ENCODE data around the gene XIRP1.

Gene XIRP1

GRCh38 chr3:39196671-39197356 is 4.4 kb upstream of the XIRP1 start:
- Mint-ChIP-seq H3K27me3 (no peaks in the 10 kb centered on the region), H3K27ac (no peak overlapping the region), H3K4me1 (peaks cover 35% of the 10 kb centered on the region), H3K36me3 (ENCODE audit: low read depth) (no peaks in the 10 kb centered on the region), H3K4me3 (no peak overlapping the region), H3K9me3 (no peaks in the 10 kb centered on the region)
- ATAC-seq, result no peak
- DNase-seq, result no peak

GRCh38 chr3:39196034-39196433 is 3.6 kb upstream of the XIRP1 start:
- ATAC-seq, result no peak
- Mint-ChIP-seq H3K4me3 (no peak overlapping the region), H3K9me3 (no peaks in the 10 kb centered on the region), H3K27me3 (no peaks in the 10 kb centered on the region), H3K27ac (no peak overlapping the region), H3K36me3 (ENCODE audit: low read depth) (no peaks in the 10 kb centered on the region), H3K4me1 (peaks cover 41% of the 10 kb centered on the region)
- no peak for DNase-seq

- no peak overlapping the region for H3K4me3 Mint-ChIP-seq
- no peak overlapping the region for H3K27ac Mint-ChIP-seq
- H3K36me3 Mint-ChIP-seq (ENCODE audit: low read depth), result peaks cover 6% of the 10 kb centered on the region
- H3K4me1 Mint-ChIP-seq, result peaks cover 53% of the 10 kb centered on the region
- H3K9me3 Mint-ChIP-seq, result no peaks in the 10 kb centered on the region
- DNase-seq (no peak), ATAC-seq (no peak)
- H3K27me3 Mint-ChIP-seq, result no peaks in the 10 kb centered on the region
Observed at GRCh38 chr3:39193391-39193790, 996 bp upstream of the XIRP1 start.

- peaks cover 8% of the 10 kb centered on the region for H3K36me3 Mint-ChIP-seq (ENCODE audit: low read depth)
- H3K27me3 Mint-ChIP-seq, result no peaks in the 10 kb centered on the region
- H3K4me3 Mint-ChIP-seq, result peak overlapping the region; percentile 80
- DNase-seq, result no peak
- ATAC-seq, result no peak
- H3K27ac Mint-ChIP-seq, result peak overlapping the region; percentile 87
- H3K4me1 Mint-ChIP-seq, result peaks cover 53% of the 10 kb centered on the region
- H3K9me3 Mint-ChIP-seq, result no peaks in the 10 kb centered on the region
Observed at GRCh38 chr3:39191773-39192172, 622 bp downstream of the XIRP1 start.

GRCh38 chr3:39191111-39191510 is 1.3 kb downstream of the XIRP1 start:
- H3K36me3 Mint-ChIP-seq (ENCODE audit: low read depth), result peaks cover 8% of the 10 kb centered on the region
- no peaks in the 10 kb centered on the region for H3K27me3 Mint-ChIP-seq
- H3K27ac Mint-ChIP-seq, result peak overlapping the region; percentile 54
- H3K4me3 Mint-ChIP-seq, result peak overlapping the region; percentile 80
- H3K4me1 Mint-ChIP-seq, result peaks cover 49% of the 10 kb centered on the region
- DNase-seq (no peak), ATAC-seq (no peak)
- no peaks in the 10 kb centered on the region for H3K9me3 Mint-ChIP-seq

GRCh38 chr3:39190281-39191025 is 1.9 kb downstream of the XIRP1 start:
- Mint-ChIP-seq H3K4me3 (peak overlapping the region; percentile 80), H3K36me3 (ENCODE audit: low read depth) (peaks cover 8% of the 10 kb centered on the region), H3K27ac (peak overlapping the region; percentile 54), H3K27me3 (no peaks in the 10 kb centered on the region), H3K4me1 (peaks cover 43% of the 10 kb centered on the region), H3K9me3 (no peaks in the 10 kb centered on the region)
- no peak for DNase-seq
- ATAC-seq, result no peak

GRCh38 chr3:39189959-39190269 is 2.5 kb downstream of the XIRP1 start:
- H3K27me3 Mint-ChIP-seq, result no peaks in the 10 kb centered on the region
- peak overlapping the region; percentile 29 for H3K4me3 Mint-ChIP-seq
- ATAC-seq (no peak), DNase-seq (peak; percentile 58)
- peak overlapping the region; percentile 16 for H3K27ac Mint-ChIP-seq
- H3K4me1 Mint-ChIP-seq, result peaks cover 39% of the 10 kb centered on the region
- H3K36me3 Mint-ChIP-seq (ENCODE audit: low read depth), result peaks cover 8% of the 10 kb centered on the region
- no peaks in the 10 kb centered on the region for H3K9me3 Mint-ChIP-seq

- no peaks in the 10 kb centered on the region for H3K9me3 Mint-ChIP-seq
- H3K27ac Mint-ChIP-seq, result peak overlapping the region; percentile 16
- ATAC-seq (no peak), DNase-seq (no peak)
- H3K4me1 Mint-ChIP-seq, result peaks cover 39% of the 10 kb centered on the region
- peaks cover 8% of the 10 kb centered on the region for H3K36me3 Mint-ChIP-seq (ENCODE audit: low read depth)
- H3K4me3 Mint-ChIP-seq, result peak overlapping the region; percentile 29
- no peaks in the 10 kb centered on the region for H3K27me3 Mint-ChIP-seq
Observed at GRCh38 chr3:39189150-39189958, 3.0 kb downstream of the XIRP1 start.

- Mint-ChIP-seq H3K4me1 (peaks cover 35% of the 10 kb centered on the region), H3K4me3 (no peak overlapping the region), H3K27me3 (no peaks in the 10 kb centered on the region), H3K9me3 (no peaks in the 10 kb centered on the region), H3K36me3 (ENCODE audit: low read depth) (peaks cover 9% of the 10 kb centered on the region), H3K27ac (no peak overlapping the region)
- DNase-seq (no peak), ATAC-seq (no peak)
Observed at GRCh38 chr3:39188271-39189149, 3.9 kb downstream of the XIRP1 start.

- H3K27ac Mint-ChIP-seq, result peak overlapping the region; percentile 35
- H3K4me3 Mint-ChIP-seq, result no peak overlapping the region
- H3K27me3 Mint-ChIP-seq, result no peaks in the 10 kb centered on the region
- DNase-seq (no peak), ATAC-seq (no peak)
- H3K36me3 Mint-ChIP-seq (ENCODE audit: low read depth), result peaks cover 9% of the 10 kb centered on the region
- peaks cover 27% of the 10 kb centered on the region for H3K4me1 Mint-ChIP-seq
- H3K9me3 Mint-ChIP-seq, result no peaks in the 10 kb centered on the region
Observed at GRCh38 chr3:39187372-39188155, 4.8 kb downstream of the XIRP1 start.

GRCh38 chr3:39186692-39187151 is 5.7 kb downstream of the XIRP1 start:
- H3K4me1 Mint-ChIP-seq, result peaks cover 19% of the 10 kb centered on the region
- no peak overlapping the region for H3K4me3 Mint-ChIP-seq
- no peak for ATAC-seq
- no peak overlapping the region for H3K27ac Mint-ChIP-seq
- peaks cover 9% of the 10 kb centered on the region for H3K36me3 Mint-ChIP-seq (ENCODE audit: low read depth)
- DNase-seq, result no peak
- no peaks in the 10 kb centered on the region for H3K27me3 Mint-ChIP-seq
- H3K9me3 Mint-ChIP-seq, result no peaks in the 10 kb centered on the region

GRCh38 chr3:39185959-39186691 is 6.3 kb downstream of the XIRP1 start:
- DNase-seq (no peak), ATAC-seq (no peak)
- H3K9me3 Mint-ChIP-seq, result no peaks in the 10 kb centered on the region
- peaks cover 9% of the 10 kb centered on the region for H3K36me3 Mint-ChIP-seq (ENCODE audit: low read depth)
- no peak overlapping the region for H3K4me3 Mint-ChIP-seq
- no peaks in the 10 kb centered on the region for H3K27me3 Mint-ChIP-seq
- no peak overlapping the region for H3K27ac Mint-ChIP-seq
- H3K4me1 Mint-ChIP-seq, result peaks cover 19% of the 10 kb centered on the region

- H3K27ac Mint-ChIP-seq, result no peak overlapping the region
- no peak for ATAC-seq
- no peak overlapping the region for H3K4me3 Mint-ChIP-seq
- no peaks in the 10 kb centered on the region for H3K27me3 Mint-ChIP-seq
- peaks cover 9% of the 10 kb centered on the region for H3K36me3 Mint-ChIP-seq (ENCODE audit: low read depth)
- no peak for DNase-seq
- peaks cover 18% of the 10 kb centered on the region for H3K4me1 Mint-ChIP-seq
- H3K9me3 Mint-ChIP-seq, result no peaks in the 10 kb centered on the region
Observed at GRCh38 chr3:39185326-39185958, 7.0 kb downstream of the XIRP1 start.
